Central memory CD4-positive, alpha-beta T cell (primary cell): ENCODE measurements around the gene EDC4.
"Not testable (repeated sequence)": the region's sequence is repeated elsewhere in the genome, so short reads cannot be mapped to it uniquely, and the experiment has no call there.

Experiments used
- DNase-seq: peaks from one replicate; pipeline ENCODE4 v3.0.0; 2022

EDC4 gene

DNA sequence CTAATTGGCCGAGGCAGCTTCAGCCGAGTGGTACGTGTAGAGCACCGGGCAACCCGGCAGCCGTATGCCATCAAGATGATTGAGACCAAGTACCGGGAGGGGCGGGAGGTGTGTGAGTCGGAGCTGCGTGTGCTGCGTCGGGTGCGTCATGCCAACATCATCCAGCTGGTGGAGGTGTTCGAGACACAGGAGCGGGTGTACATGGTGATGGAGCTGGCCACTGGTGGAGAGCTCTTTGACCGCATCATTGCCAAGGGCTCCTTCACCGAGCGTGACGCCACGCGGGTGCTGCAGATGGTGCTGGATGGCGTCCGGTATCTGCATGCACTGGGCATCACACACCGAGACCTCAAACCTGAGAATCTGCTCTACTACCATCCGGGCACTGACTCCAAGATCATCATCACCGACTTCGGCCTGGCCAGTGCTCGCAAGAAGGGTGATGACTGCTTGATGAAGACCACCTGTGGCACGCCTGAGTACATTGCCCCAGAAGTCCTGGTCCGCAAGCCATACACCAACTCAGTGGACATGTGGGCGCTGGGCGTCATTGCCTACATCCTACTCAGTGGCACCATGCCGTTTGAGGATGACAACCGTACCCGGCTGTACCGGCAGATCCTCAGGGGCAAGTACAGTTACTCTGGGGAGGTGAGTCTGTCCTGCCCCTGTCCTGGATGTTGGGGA is 36.3 kb downstream of the EDC4 start:
- no peak for DNase-seq

GRCh38 chr16:67910158-67910557 is 37.3 kb downstream of the EDC4 start:
- DNase-seq: no peak

DNA sequence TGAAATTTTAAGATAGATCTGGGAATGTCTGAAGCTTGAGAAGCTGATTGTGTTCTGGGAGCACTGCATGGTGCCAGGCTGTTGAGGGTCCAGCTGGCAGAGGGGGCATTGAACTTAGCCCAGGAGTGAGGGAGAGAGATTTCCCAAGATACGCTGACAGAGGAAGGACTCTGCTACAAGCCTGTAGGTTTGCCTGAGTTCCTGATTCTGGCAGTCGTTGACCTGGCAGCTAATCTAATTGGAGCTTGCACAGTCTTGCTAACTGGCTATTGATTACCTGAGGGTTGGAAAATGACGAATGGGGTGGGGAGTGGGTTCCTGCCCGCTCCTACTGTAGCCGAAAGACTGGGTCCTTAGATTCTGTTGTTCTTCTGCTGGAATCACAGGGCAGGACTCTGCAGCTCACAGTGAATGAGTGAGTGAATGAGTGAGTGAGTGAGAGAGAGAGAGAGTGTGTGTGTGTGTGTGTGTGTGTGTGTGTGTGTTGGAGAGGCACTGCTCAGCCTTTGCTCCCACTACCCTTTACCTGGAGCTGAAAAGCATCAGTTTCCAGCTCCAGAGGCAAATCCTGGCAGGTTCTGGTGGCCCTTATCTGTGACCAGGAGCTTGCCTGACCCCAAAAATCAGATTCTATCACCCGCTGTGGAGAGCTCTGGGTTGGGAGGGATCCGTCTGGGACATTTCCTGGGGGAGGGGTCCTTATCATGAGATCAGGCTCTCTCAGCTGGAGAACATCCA is 42.1 kb downstream of the EDC4 start:
- no peak for DNase-seq

DNA sequence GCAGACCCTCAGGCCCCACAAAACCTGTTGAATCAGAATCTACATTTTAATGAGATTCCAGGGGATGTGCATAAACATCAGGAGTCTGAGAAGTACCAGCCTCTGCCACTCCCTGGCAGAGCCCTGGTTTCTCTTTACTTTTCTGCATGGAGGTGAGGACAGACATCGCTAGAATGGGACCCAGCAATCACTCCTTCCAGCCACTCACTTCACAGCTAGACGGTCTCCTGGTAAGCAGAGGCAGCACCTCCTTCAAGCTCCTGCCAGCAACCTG is 42.6 kb downstream of the EDC4 start:
- DNase-seq: not testable (repeated sequence)

DNA sequence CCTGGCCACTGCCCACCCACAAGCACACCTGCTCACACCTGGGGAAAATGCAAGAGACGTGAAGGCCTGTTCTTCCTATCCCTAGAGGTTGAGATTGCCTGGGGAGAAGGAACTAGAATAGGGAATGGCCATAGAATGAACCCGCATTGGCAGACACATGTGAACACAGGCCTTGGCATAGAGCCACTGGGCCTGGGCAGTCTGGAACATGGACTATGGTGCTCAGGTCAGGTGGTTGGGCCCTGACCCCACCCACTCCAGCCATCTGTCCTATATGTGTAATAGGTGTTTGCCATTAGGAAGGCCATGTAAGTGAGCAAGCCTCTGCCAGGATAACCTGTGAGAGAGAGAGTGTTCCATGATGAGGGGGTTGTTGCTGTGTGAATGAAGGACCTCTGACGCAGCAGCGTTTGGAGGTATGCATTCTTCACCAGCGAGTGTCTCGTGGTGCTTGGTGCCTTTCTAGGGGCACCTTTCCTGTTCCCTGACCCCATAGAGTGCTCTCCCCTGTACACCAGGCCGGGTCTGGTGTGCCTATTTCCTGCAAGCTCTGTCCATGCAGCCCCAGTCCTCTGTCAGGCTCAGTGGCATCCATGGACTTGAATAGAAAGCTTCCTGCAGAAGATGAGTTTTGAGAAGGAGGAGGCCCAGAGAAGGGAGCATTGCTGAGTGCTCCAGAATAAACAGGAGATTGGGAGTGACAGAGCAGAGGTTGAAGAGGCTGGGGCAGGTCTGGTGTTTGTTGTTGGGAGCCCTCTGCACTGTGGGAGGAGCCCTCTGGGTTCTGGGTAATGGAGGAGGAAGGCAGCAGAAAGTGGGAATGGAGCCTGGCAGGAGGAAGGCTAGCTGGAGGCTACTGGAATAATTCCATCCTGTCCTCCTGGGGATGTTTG is 43.2 kb downstream of the EDC4 start:
- DNase-seq: no peak

- no peak for DNase-seq
Observed at GRCh38 chr16:67917140-67917851, 44.4 kb downstream of the EDC4 start.

- DNase-seq: no peak
Observed at GRCh38 chr16:67917852-67918236, 45.0 kb downstream of the EDC4 start.

DNA sequence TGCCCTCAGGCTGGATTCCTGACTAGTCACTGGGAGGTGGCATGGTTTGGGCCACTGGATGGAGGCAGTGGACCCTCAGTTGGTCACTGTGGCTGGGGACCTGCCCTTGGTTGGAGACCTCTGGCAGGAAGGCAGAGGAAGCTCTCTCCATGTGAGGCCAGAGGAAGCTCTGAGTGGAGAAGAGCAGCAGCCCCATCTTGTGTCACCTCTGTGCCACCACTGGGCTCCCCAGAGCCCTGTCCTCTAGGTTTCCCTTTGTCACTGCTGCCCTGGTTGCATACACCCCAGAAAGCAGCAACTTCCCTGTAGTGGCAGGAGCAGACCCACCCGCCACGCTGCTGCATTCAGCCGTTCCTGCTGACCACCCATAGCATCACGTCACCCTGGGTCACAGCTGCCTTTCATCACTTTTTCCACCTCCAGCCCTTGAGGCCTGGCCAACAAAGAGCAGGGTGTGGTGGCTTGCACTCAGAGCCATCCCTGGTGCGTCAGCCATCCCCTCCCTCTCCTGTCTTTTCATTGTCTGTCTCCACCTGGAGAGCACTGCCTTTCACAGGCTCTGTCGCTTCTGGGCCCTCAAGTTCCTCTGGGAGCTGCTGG is 46.9 kb downstream of the EDC4 start:
- DNase-seq: no peak

- no peak for DNase-seq
Observed at GRCh38 chr16:67922221-67922620, 49.4 kb downstream of the EDC4 start.

DNA sequence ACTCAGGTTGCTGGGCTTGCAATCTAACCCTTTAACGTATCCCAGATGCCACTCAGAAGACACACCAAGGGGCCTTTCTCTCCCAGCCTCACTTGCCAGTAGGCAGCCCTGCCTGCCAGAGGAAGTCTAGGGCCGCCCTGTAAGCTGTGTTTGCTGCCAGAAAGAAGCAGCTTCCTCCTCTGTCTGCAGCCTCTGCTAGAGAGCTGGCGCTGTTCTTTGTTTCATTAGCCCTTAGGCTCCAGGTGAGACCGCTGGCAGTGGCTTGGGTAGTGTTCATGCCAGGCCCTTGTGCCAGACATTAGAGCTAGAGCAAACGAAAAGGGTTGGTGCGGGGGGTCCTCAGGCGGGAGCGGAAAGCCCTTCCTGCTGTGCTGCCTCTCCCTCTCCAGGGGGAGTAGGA is 49.9 kb downstream of the EDC4 start:
- DNase-seq: no peak

DNA sequence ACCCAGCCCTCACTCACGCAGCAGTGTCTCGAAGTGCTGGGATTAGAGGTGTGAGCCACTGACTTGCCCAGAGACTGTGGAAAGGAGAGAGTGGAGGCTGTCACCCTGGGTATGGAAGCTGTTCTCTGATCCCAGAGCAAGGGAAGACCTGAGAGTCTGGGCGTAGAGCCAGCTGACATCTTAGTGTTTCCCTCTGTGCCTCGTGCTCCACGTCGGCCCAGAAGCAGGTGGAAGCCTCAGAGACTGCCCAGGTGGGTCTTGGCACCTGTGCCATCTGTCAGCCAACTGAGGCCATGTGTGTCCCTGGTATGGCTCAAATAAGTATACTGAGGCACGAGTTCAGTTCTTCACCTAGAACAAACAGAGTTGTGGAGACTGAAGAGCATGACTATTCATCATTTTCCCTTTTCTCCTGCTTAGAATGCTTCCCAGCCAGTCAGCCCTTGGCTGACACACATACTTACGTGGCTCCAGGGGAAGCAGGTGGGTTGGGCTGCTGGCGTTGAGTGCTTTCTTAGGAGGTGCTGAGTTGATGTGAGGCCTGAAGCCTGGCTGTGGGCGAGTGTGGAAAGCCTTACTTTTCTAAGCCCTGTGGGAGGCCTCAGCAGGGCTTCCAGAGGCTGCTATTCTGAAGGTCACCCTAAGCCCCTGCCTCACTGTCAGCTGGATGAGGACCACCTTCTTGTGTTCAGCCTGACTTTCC is 50.7 kb downstream of the EDC4 start:
- no peak for DNase-seq

GRCh38 chr16:67924140-67924906 is 51.5 kb downstream of the EDC4 start:
- DNase-seq: no peak

GRCh38 chr16:67926181-67926750 is 53.4 kb downstream of the EDC4 start:
- DNase-seq: no peak

DNA sequence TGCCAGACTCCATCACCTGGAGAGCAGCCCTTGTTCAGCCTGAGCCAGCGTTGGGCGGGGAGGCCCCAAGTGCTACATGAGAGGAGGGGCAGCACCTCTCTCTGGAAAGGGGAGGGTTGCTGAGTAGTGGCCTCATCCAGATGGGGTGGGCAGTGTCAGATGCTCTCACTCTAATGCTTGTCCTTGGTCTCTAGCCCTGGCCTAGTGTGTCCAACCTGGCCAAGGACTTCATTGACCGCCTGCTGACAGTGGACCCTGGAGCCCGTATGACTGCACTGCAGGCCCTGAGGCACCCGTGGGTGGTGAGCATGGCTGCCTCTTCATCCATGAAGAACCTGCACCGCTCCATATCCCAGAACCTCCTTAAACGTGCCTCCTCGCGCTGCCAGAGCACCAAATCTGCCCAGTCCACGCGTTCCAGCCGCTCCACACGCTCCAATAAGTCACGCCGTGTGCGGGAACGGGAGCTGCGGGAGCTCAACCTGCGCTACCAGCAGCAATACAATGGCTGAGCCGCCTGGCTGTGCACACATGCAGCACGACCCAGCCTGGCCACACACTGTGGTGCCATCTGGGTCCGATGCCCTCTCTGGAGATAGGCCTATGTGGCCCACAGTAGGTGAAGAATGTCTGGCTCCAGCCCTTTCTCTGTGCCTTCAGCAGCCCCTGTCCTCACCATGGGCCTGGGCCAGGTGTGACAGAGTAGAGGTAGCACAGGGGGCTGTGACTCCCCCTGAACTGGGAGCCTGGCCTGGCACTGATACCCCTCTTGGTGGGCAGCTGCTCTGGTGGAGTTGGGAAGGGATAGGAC is 54.5 kb downstream of the EDC4 start:
- no peak for DNase-seq

DNA sequence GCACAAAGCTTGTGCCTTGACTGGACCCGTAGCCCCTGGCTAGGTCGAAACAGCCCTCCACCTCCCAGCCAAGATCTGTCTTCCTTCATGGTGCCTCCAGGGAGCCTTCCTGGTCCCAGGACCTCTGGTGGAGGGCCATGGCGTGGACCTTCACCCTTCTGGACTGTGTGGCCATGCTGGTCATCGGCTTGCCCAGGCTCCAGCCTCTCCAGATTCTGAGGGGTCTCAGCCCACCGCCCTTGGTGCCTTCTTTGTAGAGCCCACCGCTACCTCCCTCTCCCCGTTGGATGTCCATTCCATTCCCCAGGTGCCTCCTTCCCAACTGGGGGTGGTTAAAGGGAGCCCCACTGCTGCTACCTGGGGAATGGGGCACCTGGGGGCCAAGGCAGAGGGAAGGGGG is 55.3 kb downstream of the EDC4 start:
- DNase-seq: no peak

DNA sequence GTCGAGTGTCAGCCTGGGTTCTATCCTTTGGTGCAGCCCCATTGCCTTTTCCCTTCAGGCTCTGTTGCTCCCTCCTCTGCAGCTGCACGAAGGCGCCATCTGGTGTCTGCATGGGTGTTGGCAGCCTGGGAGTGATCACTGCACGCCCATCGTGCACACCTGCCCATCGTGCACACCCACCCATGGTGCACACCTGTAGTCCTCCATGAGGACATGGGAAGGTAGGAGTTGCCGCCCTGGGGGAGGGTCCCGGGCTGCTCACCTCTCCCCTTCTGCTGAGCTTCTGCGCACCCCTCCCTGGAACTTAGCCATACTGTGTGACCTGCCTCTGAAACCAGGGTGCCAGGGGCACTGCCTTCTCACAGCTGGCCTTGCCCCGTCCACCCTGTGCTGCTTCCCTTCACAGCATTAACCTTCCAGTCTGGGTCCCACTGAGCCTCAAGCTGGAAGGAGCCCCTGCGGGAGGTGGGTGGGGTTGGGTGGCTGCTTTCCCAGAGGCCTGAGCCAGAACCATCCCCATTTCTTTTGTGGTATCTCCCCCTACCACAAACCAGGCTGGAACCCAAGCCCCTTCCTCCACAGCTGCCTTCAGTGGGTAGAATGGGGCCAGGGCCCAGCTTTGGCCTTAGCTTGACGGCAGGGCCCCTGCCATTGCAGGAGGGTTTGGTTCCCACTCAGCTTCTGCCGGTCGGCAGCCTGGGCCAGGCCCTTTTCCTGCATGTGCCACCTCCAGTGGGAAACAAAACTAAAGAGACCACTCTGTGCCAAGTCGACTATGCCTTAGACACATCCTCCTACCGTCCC is 55.9 kb downstream of the EDC4 start:
- DNase-seq: peak; percentile 65

GRCh38 chr16:67930191-67930590 is 57.3 kb downstream of the EDC4 start:
- DNase-seq: no peak

DNA sequence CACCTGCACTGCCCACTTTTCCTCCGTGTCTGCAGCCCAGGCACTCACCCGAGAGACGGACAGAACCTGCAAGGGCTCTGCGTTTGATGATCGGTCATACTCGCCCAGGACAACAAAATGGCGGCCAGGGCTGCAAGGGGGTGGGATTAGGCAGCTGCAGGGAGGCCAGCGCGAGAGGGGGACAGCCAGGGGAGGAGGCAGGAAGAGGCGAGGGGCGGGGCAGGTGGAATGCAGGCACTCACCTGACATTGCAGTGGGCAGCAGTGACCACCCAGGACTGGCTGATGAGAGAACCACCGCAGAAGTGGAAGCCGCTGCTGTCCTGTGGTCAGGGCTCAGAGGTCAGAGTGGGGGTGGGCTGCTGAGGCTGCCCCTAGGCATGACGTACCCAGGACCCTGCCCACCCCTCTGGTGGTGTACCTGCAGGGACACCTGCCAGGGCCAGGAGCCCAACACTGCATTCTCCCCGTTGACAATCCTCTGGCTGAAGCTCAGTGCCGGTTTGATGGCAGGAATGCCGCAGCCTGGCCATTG is 57.9 kb downstream of the EDC4 start:
- DNase-seq: no peak
